AG04450 (cell line): Measurements from ENCODE around the gene LGALS12. TPM values are rescaled to one million over a fixed set of nuclear protein-coding genes. Genes with fewer than 3 reads are reported as not detected.
"Not testable (repeated sequence)": the region's sequence is repeated elsewhere in the genome, so short reads cannot be mapped to it uniquely, and the experiment has no call there.

Experiments
- CTCF ChIA-PET: fragments of 300-600, 350-600 bp; formaldehyde crosslinking; extraction: SDS; loops from one replicate; lab custom pipeline; 2022; ENCODE audit warnings: antibody characterized with exemption, inconsistent platforms; lab: Charles Lee
- POLR2A ChIA-PET: fragments of 350-600 bp; formaldehyde crosslinking; extraction: SDS; loops from one replicate; lab custom pipeline; 2021; ENCODE audit warnings: antibody characterized with exemption, inconsistent platforms; lab: Yijun Ruan, JAX
- DNase-seq: peaks from one replicate; pipeline ENCODE4 v3.0.0-alpha.2; 2011; ENCODE audit warnings: low read depth, low spot score
- H3K27ac ChIP-seq: one replicate; pipeline ENCODE4 v1.5.1; 2012; ENCODE audit warnings: low read depth, low read length, control low read depth
- H3K27me3 ChIP-seq: one replicate; pipeline ENCODE4 v1.6.0; 2012; ENCODE audit warnings: low read length; ENCODE audit not compliant: control insufficient read depth, insufficient read depth
- H3K4me3 ChIP-seq: 2 replicates; pipeline ENCODE4 v1.5.1; 2011; ENCODE audit warnings: mild to moderate bottlenecking, low read depth, low read length, control low read depth
- H3K9me3 ChIP-seq: 2 replicates; pipeline ENCODE4 v1.5.1; 2012; ENCODE audit warnings: low read length; ENCODE audit not compliant: control insufficient read depth, insufficient read depth
- polyA plus RNA-seq: library from polyadenylated mRNA; depleted of rRNA; stranded (reverse); fragments of >200 nt; gene quantifications from 2 replicates; pipeline ENCODE4 v1.2.3, GENCODE V29; 2011
- TF ChIP-seq, protein P1 (sequence below): IDR thresholded peaks from 2 replicates; pipeline ENCODE4 v1.5.1; 2011; ENCODE audit warnings: low read depth, low read length, control low read depth, inconsistent platforms

LGALS12 gene
- polyA plus RNA-seq, 1 experiment = not detected

DNA sequence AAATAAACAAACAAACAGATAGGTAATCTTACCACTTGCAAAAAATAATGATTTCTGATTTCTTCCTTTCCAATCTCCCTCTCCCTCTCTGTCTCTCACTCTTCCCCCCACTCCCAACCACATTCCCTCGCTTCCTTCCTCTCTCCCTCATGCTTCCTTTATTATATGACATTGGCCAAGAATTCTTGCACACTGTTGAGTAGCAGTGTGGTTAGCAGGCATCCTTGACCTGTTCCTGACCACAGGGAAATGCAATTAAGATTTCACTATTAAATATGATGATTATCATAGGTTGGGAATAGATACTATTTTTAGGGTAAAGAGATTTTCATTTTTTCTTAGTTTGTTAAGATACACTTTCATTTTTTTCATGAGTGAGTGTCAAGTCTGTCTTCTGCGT lies 16.0 kb downstream of the LGALS12 start:
- ChIA-PET CTCF (interaction anchor here (0.9 kb wide), 1 partner anchor 216 kb away, joined by 3 read pairs; no protein-coding TSS in a partner anchor), POLR2A (no interaction called here)
- Histone ChIP-seq H3K4me3 (no peak overlapping the region), H3K27me3 (no peaks in the 10 kb centered on the region), H3K9me3 (no peaks in the 10 kb centered on the region), H3K27ac (no peak overlapping the region)
- TF ChIP-seq, protein P1, sequence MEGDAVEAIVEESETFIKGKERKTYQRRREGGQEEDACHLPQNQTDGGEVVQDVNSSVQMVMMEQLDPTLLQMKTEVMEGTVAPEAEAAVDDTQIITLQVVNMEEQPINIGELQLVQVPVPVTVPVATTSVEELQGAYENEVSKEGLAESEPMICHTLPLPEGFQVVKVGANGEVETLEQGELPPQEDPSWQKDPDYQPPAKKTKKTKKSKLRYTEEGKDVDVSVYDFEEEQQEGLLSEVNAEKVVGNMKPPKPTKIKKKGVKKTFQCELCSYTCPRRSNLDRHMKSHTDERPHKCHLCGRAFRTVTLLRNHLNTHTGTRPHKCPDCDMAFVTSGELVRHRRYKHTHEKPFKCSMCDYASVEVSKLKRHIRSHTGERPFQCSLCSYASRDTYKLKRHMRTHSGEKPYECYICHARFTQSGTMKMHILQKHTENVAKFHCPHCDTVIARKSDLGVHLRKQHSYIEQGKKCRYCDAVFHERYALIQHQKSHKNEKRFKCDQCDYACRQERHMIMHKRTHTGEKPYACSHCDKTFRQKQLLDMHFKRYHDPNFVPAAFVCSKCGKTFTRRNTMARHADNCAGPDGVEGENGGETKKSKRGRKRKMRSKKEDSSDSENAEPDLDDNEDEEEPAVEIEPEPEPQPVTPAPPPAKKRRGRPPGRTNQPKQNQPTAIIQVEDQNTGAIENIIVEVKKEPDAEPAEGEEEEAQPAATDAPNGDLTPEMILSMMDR = no peak
- no peak for DNase-seq

DNA sequence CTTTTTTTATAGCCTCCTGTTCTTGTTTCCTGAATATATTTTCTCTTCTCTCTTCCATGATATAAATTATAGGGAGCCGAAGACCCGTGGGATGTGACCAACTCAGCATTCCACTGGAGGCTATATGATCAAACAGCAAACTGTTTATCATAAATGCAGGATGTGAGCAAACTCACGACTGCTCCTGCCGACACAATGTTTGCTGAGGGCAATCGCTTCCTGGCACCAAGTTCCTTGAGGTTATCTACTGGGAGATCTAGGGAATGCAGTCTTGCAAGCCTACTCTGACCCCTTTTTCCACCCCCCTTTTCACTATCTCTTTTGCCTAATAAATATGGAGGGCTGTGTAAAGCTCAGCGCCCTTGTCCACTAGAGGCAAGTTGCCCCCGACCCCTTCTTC lies 17.3 kb downstream of the LGALS12 start:
- ChIA-PET CTCF (no interaction called here), POLR2A (no interaction called here)
- TF ChIP-seq, protein P1 = no peak

DNA sequence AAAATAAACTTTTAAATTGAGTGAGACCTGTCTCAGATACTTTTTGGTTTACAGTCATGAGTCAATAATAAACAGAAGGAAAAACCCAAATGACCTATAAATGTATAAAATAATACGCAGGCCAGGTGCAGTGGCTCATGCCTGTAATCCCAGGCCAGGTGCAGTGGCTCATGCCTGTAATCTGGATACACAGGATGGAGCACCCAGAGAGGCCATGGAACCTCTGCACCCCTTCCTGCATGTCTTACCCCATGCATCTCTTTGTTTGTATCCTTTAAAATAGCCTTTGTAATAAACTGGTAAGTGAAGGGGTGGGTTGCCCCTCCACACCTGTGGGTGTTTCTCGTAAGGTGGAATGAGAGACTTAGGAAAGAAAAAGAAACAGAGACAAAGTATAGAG lies 21.8 kb downstream of the LGALS12 start:
- TF ChIP-seq, protein P1 = no peak
- ChIA-PET CTCF (no interaction called here), POLR2A (no interaction called here)
- Histone ChIP-seq H3K27ac (no peak overlapping the region), H3K27me3 (peaks cover under 1% of the 10 kb centered on the region), H3K9me3 (no peaks in the 10 kb centered on the region), H3K4me3 (no peak overlapping the region)
- DNase-seq = no peak

More for the DNA sequence above, 17.3 kb downstream of the LGALS12 start:
- Histone ChIP-seq H3K27me3 (no peaks in the 10 kb centered on the region), H3K27ac (no peak overlapping the region), H3K4me3 (no peak overlapping the region), H3K9me3 (no peaks in the 10 kb centered on the region)
- no peak for DNase-seq

DNA sequence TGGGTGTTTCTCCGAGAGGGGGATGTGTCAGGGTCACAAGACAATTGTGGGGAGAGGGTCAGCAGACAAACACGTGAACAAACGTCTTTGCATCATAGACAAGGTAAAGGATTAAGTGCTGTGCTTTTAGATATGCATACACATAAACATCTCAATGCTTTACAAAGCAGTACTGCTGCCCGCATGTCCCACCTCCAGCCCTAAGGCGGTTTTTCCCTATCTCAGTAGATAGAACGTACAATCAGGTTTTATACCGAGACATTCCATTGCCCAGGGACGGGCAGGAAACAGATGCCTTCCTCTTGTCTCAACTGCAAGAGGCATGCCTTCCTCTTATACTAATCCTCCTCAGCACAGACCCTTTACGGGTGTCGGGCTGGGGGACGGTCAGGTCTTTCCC lies 22.3 kb downstream of the LGALS12 start:
- H3K9me3 ChIP-seq, DNase-seq, H3K27ac ChIP-seq, H3K4me3 ChIP-seq, CTCF ChIA-PET, POLR2A ChIA-PET, H3K27me3 ChIP-seq: not testable (repeated sequence)

DNA sequence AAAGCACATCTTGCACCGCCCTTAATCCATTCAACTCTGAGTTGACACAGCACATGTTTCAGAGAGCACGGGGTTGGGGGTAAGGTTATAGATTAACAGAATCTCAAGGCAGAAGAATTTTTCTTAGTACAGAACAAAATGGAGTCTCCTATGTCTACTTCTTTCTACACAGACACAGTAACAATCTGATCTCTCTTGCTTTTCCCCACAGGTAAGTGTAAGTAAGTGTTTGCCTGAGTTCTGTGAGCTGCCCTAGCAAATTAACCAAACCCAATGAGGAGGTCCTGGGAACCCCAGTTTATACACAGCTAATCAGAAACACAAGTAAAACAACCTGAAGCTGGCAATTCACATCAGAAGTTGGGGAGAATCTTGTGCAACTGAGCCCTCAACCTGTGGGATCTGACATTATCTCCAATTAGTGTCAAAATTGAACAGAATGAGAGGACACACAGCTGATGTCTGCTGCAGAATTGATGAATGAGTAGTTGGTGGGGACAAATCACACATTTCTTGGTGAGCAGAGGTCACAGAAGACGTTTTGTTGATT lies 22.9 kb downstream of the LGALS12 start:
- CTCF ChIA-PET, H3K27me3 ChIP-seq, DNase-seq, POLR2A ChIA-PET, H3K4me3 ChIP-seq, H3K27ac ChIP-seq, H3K9me3 ChIP-seq: not testable (repeated sequence)

DNA sequence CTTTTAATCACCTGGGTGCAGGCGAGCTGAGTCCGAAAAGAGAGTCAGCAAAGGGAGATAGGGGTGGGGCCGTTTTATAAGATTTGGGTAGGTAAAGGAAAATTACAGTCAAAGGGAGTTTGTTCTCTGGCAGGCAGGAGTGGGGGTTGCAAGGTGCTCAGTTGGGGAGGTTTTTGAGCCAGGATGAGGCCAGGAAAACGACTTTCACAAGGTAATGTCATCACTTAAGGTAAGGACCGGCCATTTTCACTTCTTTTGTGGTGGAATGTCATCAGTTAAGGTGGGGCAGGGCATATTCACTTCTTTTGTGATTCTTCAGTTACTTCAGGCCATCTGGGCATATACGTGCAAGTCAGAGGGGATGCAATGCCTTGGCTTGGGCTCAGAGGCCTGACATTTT lies 23.5 kb downstream of the LGALS12 start:
- H3K27me3 ChIP-seq, H3K9me3 ChIP-seq, DNase-seq, H3K4me3 ChIP-seq, H3K27ac ChIP-seq, POLR2A ChIA-PET: not testable (repeated sequence)
- CTCF ChIA-PET = interaction anchor here (0.6 kb wide), 1 partner anchor 93 kb away, joined by 3 read pairs; no protein-coding TSS in a partner anchor
